Endothelial cell of umbilical vein (primary cell): ENCODE data around the gene C11orf58. TPM values are rescaled to one million over a fixed set of nuclear protein-coding genes. Genes with fewer than 3 reads are reported as not detected.

Source experiments
- BruUV-seq: library from RNA; stranded (reverse); fragments of 400-500 nt; replicated peaks from 2 replicates; lab custom pipeline; 2021; lab: Mats Ljungman, UMichigan
- CTCF ChIA-PET: fragments of 300-600, 350-600 bp; sonication (Branson Sonifier 250); formaldehyde crosslinking; loops from one replicate; lab custom pipeline; 2021; ENCODE audit warnings: antibody characterized with exemption, inconsistent platforms; lab: Charles Lee
- POLR2A ChIA-PET: fragments of 300-600, 350-600 bp; sonication (Branson Sonifier 250); formaldehyde crosslinking; loops from one replicate; lab custom pipeline; 2021; ENCODE audit warnings: antibody characterized with exemption, inconsistent platforms; lab: Charles Lee
- DNase-seq: peaks from one replicate; pipeline ENCODE4 v3.0.0-alpha.2; 2011; ENCODE audit warnings: low read depth, low spot score
- FAIRE-seq: peaks from 2 replicates; lab custom pipeline; 2011; peaks lifted over from hg19 to GRCh38; lab: Jason Lieb, UNC
- H2AFZ ChIP-seq: 2 replicates; pipeline ENCODE4 v1.6.0; 2012; ENCODE audit warnings: low read depth, low read length, control low read depth, inconsistent platforms
- H3K27ac ChIP-seq: 2 replicates; pipeline ENCODE4 v1.5.1; 2011; ENCODE audit warnings: low read depth, mild to moderate bottlenecking, control low read depth, low read length, moderate library complexity; ENCODE audit not compliant: insufficient read depth
- H3K27me3 ChIP-seq, 2 experiments: 2 replicates each; pipeline versions ENCODE4 v1.6.0 to v1.6.1; 2011; ENCODE audit warnings: low read length in 2 of 2, mixed read lengths in 1 of 2; ENCODE audit not compliant: control insufficient read depth in 2 of 2, insufficient read depth in 2 of 2
- H3K36me3 ChIP-seq, 2 experiments: 2 replicates in 1 of 2; 3 replicates in 1 of 2; pipeline ENCODE4 v1.5.1; 2011; ENCODE audit warnings: low read length in 2 of 2, mild to moderate bottlenecking in 1 of 2, moderate library complexity in 1 of 2; ENCODE audit not compliant: control insufficient read depth in 2 of 2, insufficient read depth in 2 of 2; ENCODE audit errors: extremely low read depth in 1 of 2
- H3K4me1 ChIP-seq: 3 replicates; pipeline ENCODE4 v1.5.1; 2011; ENCODE audit warnings: mild to moderate bottlenecking, low read length; ENCODE audit not compliant: control insufficient read depth, insufficient read depth; ENCODE audit errors: extremely low read depth
- H3K4me2 ChIP-seq: 2 replicates; pipeline ENCODE4 v1.6.1; 2011; ENCODE audit warnings: low read length, control low read depth, mixed read lengths; ENCODE audit not compliant: insufficient read depth
- H3K4me3 ChIP-seq, 3 experiments: fragments of 200-600 bp in 1 of 3; sonication (generic), shearing (Covaris generic) in 1 of 3; replicated peaks in 1 of 3; 2 replicates each; pipeline ENCODE4 v1.5.1; 2011 to 2016; ENCODE audit warnings: control low read depth in 3 of 3, low read length in 3 of 3, mild to moderate bottlenecking in 2 of 3, inconsistent platforms in 1 of 3, low read depth in 1 of 3, moderate library complexity in 1 of 3; ENCODE audit not compliant: insufficient read depth in 1 of 3
- H3K79me2 ChIP-seq: 2 replicates; pipeline ENCODE4 v1.6.0; 2012; ENCODE audit warnings: low read length, inconsistent platforms; ENCODE audit not compliant: control insufficient read depth, insufficient read depth
- H3K9ac ChIP-seq: replicated peaks from 2 replicates; pipeline ENCODE3; 2011; ENCODE audit warnings: low read length, control low read depth; ENCODE audit not compliant: insufficient read depth; ENCODE audit errors: extremely low read depth
- H3K9me1 ChIP-seq: replicated peaks from 3 replicates; pipeline ENCODE4 v1.6.0; 2011; ENCODE audit warnings: mild to moderate bottlenecking, low read length; ENCODE audit not compliant: control insufficient read depth, insufficient read depth; ENCODE audit errors: extremely low read depth
- H3K9me3 ChIP-seq: replicated peaks from 2 replicates; pipeline ENCODE4 v1.5.1; 2012; ENCODE audit warnings: low read length, inconsistent platforms; ENCODE audit not compliant: control insufficient read depth, insufficient read depth
- H4K20me1 ChIP-seq: replicated peaks from 2 replicates; pipeline ENCODE3; 2011; ENCODE audit warnings: mild to moderate bottlenecking, low read length; ENCODE audit not compliant: control insufficient read depth, insufficient read depth; ENCODE audit errors: extremely low read depth
- EZH2 ChIP-seq: IDR thresholded peaks from 2 replicates; pipeline ENCODE4 v1.6.1; 2012; ENCODE audit warnings: borderline replicate concordance, low read depth, mild to moderate bottlenecking, moderate library complexity, low read length, inconsistent platforms; ENCODE audit not compliant: severe bottlenecking
- FOS ChIP-seq: IDR thresholded peaks from 2 replicates; pipeline ENCODE4 v1.6.1; 2011; ENCODE audit warnings: mild to moderate bottlenecking, low read length, moderate library complexity, borderline replicate concordance; ENCODE audit not compliant: insufficient read depth
- GATA2 ChIP-seq: IDR thresholded peaks from 2 replicates; pipeline ENCODE4 v1.7.0; 2011; ENCODE audit warnings: low read depth, mild to moderate bottlenecking, moderate library complexity, mixed read lengths, low read length; ENCODE audit not compliant: insufficient read length, insufficient read depth
- JUN ChIP-seq: IDR thresholded peaks from 2 replicates; pipeline ENCODE4 v1.6.1; 2011; ENCODE audit warnings: borderline replicate concordance, low read depth; ENCODE audit not compliant: insufficient read length, insufficient read depth
- MYC ChIP-seq: IDR thresholded peaks from one replicate; pipeline ENCODE4 v1.6.1; 2011; ENCODE audit warnings: mild to moderate bottlenecking, low read depth, low read length
- POLR2A ChIP-seq: IDR thresholded peaks from 2 replicates; pipeline ENCODE4 v1.6.1; 2012; ENCODE audit warnings: low read depth, mild to moderate bottlenecking, control low read depth, low read length
- POLR2AphosphoS5 ChIP-seq: IDR thresholded peaks from 2 replicates; pipeline ENCODE4 v1.6.1; 2012; ENCODE audit warnings: low read depth, mild to moderate bottlenecking, control low read depth, low read length, moderate library complexity; ENCODE audit not compliant: insufficient read depth
- dilution Hi-C: fragments of 300-500 bp; cut with MboI; formaldehyde crosslinking; loops from one replicate; pipeline ENCODE4 v1.15.0; 2019; ENCODE audit warnings: low sequenced_read_pairs; ENCODE audit not compliant: extremely low pct_ligation_motif_present
- intact Hi-C: fragments of 100-400 bp; cut with micrococcal nuclease; formaldehyde crosslinking; loops from one replicate; pipeline ENCODE4 v1.10.0; 2022
- polyA plus RNA-seq, 4 experiments: library from polyadenylated mRNA; depleted of rRNA in 3 of 4; stranded (reverse) in 3 of 4; unstranded in 1 of 4; fragments of >200 nt; gene quantifications; 2 replicates each; pipeline versions ENCODE4 v1.2.1 to v1.2.3, GENCODE V29; 2011 to 2012; ENCODE audit warnings: missing spikeins in 1 of 4
- total RNA-seq: library from RNA; stranded (reverse); gene quantifications from 2 replicates; pipeline ENCODE4 v1.2.3, GENCODE V29; 2021
- TF ChIP-seq, protein P1 (sequence below): IDR thresholded peaks from 2 replicates; pipeline ENCODE4 v1.6.1; 2011; ENCODE audit not compliant: insufficient read depth, insufficient read length
- TF ChIP-seq, protein P2 (sequence below), 2 donors: IDR thresholded peaks; 1 replicate in 1 of 2; 2 replicates in 1 of 2; pipeline ENCODE4 v1.5.1; 2011; ENCODE audit warnings: low read length in 2 of 2, mild to moderate bottlenecking in 2 of 2, moderate library complexity in 2 of 2, control low read depth in 1 of 2, inconsistent platforms in 1 of 2, low read depth in 1 of 2; ENCODE audit not compliant: insufficient read depth in 1 of 2; ENCODE audit errors: extremely low read depth in 1 of 2

The C11orf58 gene
- total and polyA plus RNA-seq, 2 donors (not counting 3 experiments of a cell fraction or from before 2014, with no cell fraction given) = 88.4 to 150 TPM

DNA sequence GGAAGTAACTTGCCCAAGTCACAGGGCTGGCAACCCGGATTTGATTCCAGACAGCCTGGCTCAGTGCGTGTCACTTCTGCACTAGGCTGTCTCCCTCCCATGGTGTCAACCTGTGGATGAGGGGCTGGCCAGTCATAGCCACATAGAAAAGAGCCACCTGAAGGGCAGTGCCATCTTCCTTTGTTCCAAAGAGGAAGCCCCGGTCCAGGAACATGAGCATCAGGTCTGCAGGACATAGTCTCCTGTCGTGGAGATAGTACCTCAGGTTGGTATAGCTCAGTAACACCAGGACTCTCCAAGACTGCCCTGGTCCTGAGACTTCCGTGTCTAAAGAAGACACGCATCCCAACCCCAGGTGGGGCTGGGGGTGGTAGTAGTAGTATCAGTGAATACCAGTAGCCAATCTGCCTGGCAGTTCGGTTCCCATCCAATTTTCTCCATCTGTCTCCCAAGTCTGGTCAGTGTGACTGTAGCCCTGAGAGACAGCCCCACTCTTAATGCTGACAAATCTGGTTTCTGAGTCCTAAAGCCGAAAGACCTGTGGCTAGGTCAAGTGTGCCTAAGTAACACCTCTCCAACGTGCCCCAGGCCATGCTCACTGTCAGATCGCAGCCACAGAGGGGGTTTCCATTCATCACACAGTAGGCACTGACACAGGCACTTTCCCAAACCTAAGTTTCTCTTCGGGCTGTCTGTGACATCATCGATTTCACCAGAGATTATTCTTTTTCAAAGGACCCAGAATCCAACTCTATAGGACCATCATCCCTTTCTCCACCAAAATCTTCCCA, 33.1 kb downstream of the C11orf58 start:
- Histone ChIP-seq H3K4me2 (no peak overlapping the region), H3K4me3 (no peak overlapping the region), H3K27ac (no peak overlapping the region), H3K27me3 (peaks cover 3 to 10% of the 10 kb centered on the region in 2 experiments), H4K20me1 (no peaks in the 10 kb centered on the region), H3K9me3 (no peaks in the 10 kb centered on the region), H3K79me2 (no peaks in the 10 kb centered on the region), H2AFZ (no peak overlapping the region), H3K9me1 (no peaks in the 10 kb centered on the region), H3K36me3 (no peaks in the 10 kb centered on the region), H3K9ac (no peak overlapping the region), H3K4me1 (no peaks in the 10 kb centered on the region)
- ChIA-PET CTCF (interaction anchor here (1.4 to 4.2 kb wide), 2 partner anchors 12 to 14 kb away, joined by 3 to 15 read pairs; no protein-coding TSS in a partner anchor), POLR2A (no interaction called here)
- no TSS peak for BruUV-seq
- TF ChIP-seq EZH2 (no peak), POLR2AphosphoS5 (no peak), JUN (no peak), MYC (no peak), GATA2 (no peak), POLR2A (no peak), FOS (no peak)
- TF ChIP-seq, protein P1, sequence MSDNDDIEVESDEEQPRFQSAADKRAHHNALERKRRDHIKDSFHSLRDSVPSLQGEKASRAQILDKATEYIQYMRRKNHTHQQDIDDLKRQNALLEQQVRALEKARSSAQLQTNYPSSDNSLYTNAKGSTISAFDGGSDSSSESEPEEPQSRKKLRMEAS = no peak
- TF ChIP-seq, protein P2, sequence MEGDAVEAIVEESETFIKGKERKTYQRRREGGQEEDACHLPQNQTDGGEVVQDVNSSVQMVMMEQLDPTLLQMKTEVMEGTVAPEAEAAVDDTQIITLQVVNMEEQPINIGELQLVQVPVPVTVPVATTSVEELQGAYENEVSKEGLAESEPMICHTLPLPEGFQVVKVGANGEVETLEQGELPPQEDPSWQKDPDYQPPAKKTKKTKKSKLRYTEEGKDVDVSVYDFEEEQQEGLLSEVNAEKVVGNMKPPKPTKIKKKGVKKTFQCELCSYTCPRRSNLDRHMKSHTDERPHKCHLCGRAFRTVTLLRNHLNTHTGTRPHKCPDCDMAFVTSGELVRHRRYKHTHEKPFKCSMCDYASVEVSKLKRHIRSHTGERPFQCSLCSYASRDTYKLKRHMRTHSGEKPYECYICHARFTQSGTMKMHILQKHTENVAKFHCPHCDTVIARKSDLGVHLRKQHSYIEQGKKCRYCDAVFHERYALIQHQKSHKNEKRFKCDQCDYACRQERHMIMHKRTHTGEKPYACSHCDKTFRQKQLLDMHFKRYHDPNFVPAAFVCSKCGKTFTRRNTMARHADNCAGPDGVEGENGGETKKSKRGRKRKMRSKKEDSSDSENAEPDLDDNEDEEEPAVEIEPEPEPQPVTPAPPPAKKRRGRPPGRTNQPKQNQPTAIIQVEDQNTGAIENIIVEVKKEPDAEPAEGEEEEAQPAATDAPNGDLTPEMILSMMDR (IDR thresholded peaks at IDR 0.05; ENCODE audit: extremely low read depth in 1 of 2, insufficient read depth in 1 of 2, low read depth in 1 of 2, low read length in 2 of 2) = no peak
- FAIRE-seq = no peak
- intact Hi-C loops (no loop called here), dilution Hi-C loops (no loop called here)
- DNase-seq = no peak
